Thyroid gland (tissue), 4 donors: ENCODE measurements around the gene CDX1.

Experiments
- CTCF ChIP-seq, 6 experiments: fragments of 200-600 bp in 3 of 6; fragments of 450-650 bp in 3 of 6; sonication (generic) in 3 of 6; IDR thresholded peaks; one replicate each; pipeline ENCODE4 v1.5.1; 2016 to 2019; ENCODE audit warnings: antibody characterized with exemption in 6 of 6, mild to moderate bottlenecking in 2 of 6, inconsistent platforms in 1 of 6, moderate library complexity in 1 of 6
- POLR2A ChIP-seq, 2 donors: fragments of 450-650 bp; IDR thresholded peaks; one replicate each; pipeline ENCODE4 v1.6.1; 2017; ENCODE audit warnings: antibody characterized with exemption in 2 of 2, mild to moderate bottlenecking in 2 of 2, moderate library complexity in 1 of 2

DNA sequence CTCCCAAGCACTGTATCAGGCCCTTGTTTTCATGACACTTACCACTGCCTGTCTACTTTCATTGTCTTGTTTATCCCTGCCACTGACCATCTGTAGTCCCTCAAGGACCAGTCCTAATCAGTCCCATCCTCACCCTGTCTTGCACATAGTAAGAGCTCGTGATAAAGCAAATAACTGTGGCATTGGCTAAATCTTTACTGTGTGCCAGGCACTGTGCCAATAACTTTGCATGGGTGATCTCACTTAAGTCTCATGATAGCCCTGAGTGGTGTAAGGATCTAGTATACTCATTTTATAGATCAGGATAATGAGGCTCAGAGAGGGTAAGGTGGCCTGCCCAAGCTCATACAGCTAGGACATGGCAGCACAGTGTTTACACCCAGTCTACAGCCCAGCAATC, 5.6 kb downstream of the CDX1 start:
- TF ChIP-seq POLR2A (IDR thresholded peaks at IDR 0.05), result no peak
- no peak for TF ChIP-seq CTCF (IDR thresholded peaks at IDR 0.05)
